Measurements from ENCODE around the gene RHO.

The RHO gene

DNA sequence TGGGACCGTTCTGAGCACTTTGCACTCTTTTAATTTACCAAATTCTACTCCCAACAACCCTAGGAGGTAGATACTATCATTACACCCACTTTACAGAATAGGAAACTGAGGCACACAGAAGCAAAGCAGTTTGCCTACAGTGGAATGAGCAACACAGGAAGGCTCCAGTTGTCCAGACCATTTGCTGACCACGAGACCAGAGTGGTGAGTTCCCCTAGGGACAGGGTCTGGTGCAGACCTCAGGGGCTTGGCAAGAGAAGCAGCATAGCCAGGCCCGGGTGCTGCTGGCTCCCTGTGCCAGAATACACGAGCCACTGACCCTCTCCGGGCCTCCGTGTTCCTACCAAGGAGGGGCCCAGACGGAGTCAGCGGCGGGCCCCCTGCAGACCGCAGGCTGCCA is 51.6 kb downstream of the RHO start:
- Mint-ChIP-seq H3K9me3 (no peaks in the 10 kb centered on the region), H3K4me3 (no peak overlapping the region), H3K36me3 (no peaks in the 10 kb centered on the region), H3K27ac (peak overlapping the region; percentile 96), H3K4me1 (peaks cover 51% of the 10 kb centered on the region)
- ATAC-seq (no peak), DNase-seq (ENCODE audit: low spot score in 2 of 2) (no peak)

DNA sequence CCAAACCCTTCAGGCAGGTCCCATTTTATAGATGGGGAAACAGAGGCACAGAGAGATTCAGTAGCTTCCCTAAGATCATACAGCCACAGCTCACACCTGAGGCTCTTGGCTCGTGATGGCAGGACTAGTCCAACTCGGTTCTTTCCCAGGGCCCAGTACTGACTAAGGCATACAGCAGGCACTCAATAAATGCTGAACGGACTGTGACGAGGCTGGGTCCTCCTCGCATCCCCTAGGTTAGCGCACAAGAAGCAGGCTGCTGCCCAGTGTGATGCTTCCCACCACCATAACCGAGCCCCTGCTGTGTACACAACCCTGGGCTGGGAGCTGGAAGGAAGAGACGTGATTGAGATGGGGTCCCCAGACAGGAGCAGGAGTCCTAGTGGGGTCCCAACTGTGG is 53.2 kb downstream of the RHO start:
- H3K9me3 Mint-ChIP-seq, result no peaks in the 10 kb centered on the region
- no peaks in the 10 kb centered on the region for H3K36me3 Mint-ChIP-seq
- no peak for ATAC-seq
- DNase-seq (ENCODE audit: low spot score in 2 of 2), result no peak
- no peak overlapping the region for H3K4me3 Mint-ChIP-seq
- H3K27ac Mint-ChIP-seq, result peak overlapping the region; percentile 83
- H3K4me1 Mint-ChIP-seq, result peaks cover 35% of the 10 kb centered on the region

DNA sequence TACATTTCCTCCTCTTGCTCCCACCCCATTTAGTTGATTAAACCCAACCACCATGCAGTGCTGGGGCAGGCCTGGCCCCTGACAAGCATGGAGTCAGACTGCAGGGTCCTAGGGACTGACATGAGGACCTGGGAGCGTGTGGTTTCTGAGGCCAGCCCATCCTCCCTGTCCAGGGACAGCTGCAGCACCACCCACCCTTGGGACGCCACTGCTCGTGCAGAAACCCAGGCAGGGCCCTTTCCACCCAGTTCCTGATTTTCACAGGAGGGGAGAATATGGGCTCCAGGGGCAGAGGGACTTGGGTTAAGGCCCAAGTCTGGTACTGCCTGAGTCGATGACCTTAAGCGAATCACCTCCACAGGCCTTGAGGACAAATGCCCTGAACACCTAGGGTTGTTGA is 54.4 kb downstream of the RHO start:
- H3K27ac Mint-ChIP-seq, result peak overlapping the region; percentile 43
- peaks cover 31% of the 10 kb centered on the region for H3K4me1 Mint-ChIP-seq
- peaks cover 5% of the 10 kb centered on the region for H3K36me3 Mint-ChIP-seq
- H3K4me3 Mint-ChIP-seq, result no peak overlapping the region
- H3K9me3 Mint-ChIP-seq, result no peaks in the 10 kb centered on the region
- no peak for ATAC-seq
- no peak for DNase-seq (ENCODE audit: low spot score in 2 of 2)

DNA sequence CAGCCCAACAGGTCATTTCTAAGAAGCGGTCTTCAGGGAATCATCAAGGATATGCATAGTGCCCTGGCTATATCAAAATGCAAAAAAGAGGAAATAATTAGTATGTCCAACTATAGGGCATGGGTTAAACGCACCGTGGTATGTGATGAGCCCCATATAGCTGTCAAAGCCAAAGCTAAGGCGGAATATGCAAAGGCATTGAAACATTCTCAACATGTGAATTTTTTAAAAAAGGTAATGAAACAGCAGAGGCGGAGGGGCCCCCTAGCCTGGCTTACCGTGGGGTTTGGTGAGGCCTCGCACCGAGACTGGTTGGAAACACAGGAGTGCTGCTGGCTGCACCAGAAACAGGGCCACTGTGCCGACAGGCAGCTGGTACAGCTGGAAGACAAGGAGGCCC is 54.9 kb downstream of the RHO start:
- H3K4me1 Mint-ChIP-seq, result peaks cover 29% of the 10 kb centered on the region
- ATAC-seq (no peak), DNase-seq (ENCODE audit: low spot score in 2 of 2) (no peak)
- H3K27ac Mint-ChIP-seq, result peak overlapping the region; percentile 43
- H3K36me3 Mint-ChIP-seq, result peaks cover 7% of the 10 kb centered on the region
- H3K4me3 Mint-ChIP-seq, result no peak overlapping the region
- H3K9me3 Mint-ChIP-seq, result no peaks in the 10 kb centered on the region

DNA sequence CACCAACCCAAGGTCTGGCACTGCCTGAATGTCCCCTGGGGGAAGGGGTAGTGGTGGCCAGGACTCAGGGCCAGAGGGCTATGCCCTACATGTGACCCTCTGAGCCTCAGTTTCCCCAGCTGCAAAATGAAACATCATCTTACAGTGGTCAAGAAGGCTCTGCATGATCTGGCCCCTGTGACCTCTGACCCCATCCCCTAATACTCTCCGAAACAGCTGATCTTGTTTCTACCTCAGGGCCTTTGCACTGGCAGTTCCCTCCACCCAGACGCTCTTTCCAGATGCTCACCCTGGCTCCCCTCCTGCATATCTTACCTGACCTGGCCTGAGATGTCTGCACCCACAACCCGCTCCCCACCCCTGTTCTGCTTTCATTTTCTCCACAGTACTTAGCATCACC is 56.2 kb downstream of the RHO start:
- peaks cover 7% of the 10 kb centered on the region for H3K36me3 Mint-ChIP-seq
- no peaks in the 10 kb centered on the region for H3K9me3 Mint-ChIP-seq
- H3K4me1 Mint-ChIP-seq, result peaks cover 20% of the 10 kb centered on the region

More for the DNA sequence above, 56.2 kb downstream of the RHO start:
- ATAC-seq (no peak), DNase-seq (ENCODE audit: low spot score in 2 of 2) (no peak)
- no peak overlapping the region for H3K4me3 Mint-ChIP-seq
- no peak overlapping the region for H3K27ac Mint-ChIP-seq

All from stimulated activated effector memory CD8-positive, alpha-beta T cell treated with anti-CD3 and anti-CD28 coated beads, Interleukin-12 subunit alpha, Interleukin-12 subunit beta, amount 100 ng/mL, for 72 hours (primary cell).